SK-N-SH (cell line): ENCODE measurements around the gene FGD4. TPM values are rescaled to one million over a fixed set of nuclear protein-coding genes. Genes with fewer than 3 reads are reported as not detected.

Experiments used
- CTCF ChIA-PET: fragments of 300-600, 350-600 bp; formaldehyde crosslinking; extraction: SDS; loops from one replicate; lab custom pipeline; 2021; lab: Yijun Ruan, JAX
- POLR2A ChIA-PET: fragments of 350-600 bp; sonication (Branson Sonifier 250); formaldehyde crosslinking; extraction: SDS; loops from one replicate; lab custom pipeline; 2020; ENCODE audit warnings: antibody characterized with exemption, inconsistent platforms; lab: Yijun Ruan, JAX
- DNase-seq: peaks from one replicate; pipeline ENCODE4 v3.0.0; 2012
- H2AFZ ChIP-seq: fragments of 200-600 bp; sonication (generic); 2 replicates; pipeline ENCODE4 v1.8.1; 2016; ENCODE audit warnings: antibody characterized with exemption, mild to moderate bottlenecking, low read depth
- H3F3A ChIP-seq: fragments of 200-600 bp; sonication (generic); replicated peaks from 2 replicates; pipeline ENCODE3; 2016; ENCODE audit warnings: antibody characterized with exemption, mild to moderate bottlenecking; ENCODE audit not compliant: insufficient read depth
- H3K27ac ChIP-seq, 2 experiments: fragments of 200-500 bp in 1 of 2; fragments of 200-600 bp in 1 of 2; sonication (Bioruptor generic) in 1 of 2; sonication (generic), shearing (Covaris generic) in 1 of 2; 2 replicates each; pipeline versions ENCODE4 v1.5.1 to v1.6.1; 2014 to 2016; ENCODE audit warnings: low read depth in 2 of 2, inconsistent platforms in 1 of 2, low read length in 1 of 2, mild to moderate bottlenecking in 1 of 2, mixed read lengths in 1 of 2
- H3K27me3 ChIP-seq: fragments of 200-600 bp; sonication (generic), shearing (Covaris generic); 2 replicates; pipeline ENCODE4 v1.6.1; 2016; ENCODE audit warnings: mixed run types; ENCODE audit not compliant: insufficient read depth
- H3K36me3 ChIP-seq, 2 experiments: fragments of 200-500 bp in 1 of 2; fragments of 200-600 bp in 1 of 2; sonication (Bioruptor generic) in 1 of 2; sonication (generic) in 1 of 2; replicated peaks in 1 of 2; 2 replicates each; pipeline versions ENCODE3 to v1.5.1; 2014 to 2016; ENCODE audit warnings: low read length in 1 of 2, mild to moderate bottlenecking in 1 of 2; ENCODE audit not compliant: insufficient read depth in 2 of 2, control insufficient read depth in 1 of 2
- H3K4me1 ChIP-seq, 2 experiments: fragments of 200-500 bp in 1 of 2; fragments of 200-600 bp in 1 of 2; sonication (Bioruptor generic) in 1 of 2; sonication (generic), shearing (Covaris generic) in 1 of 2; 2 replicates each; pipeline versions ENCODE4 v1.5.1 to v1.6.1; 2014 to 2016; ENCODE audit warnings: low read depth in 1 of 2, low read length in 1 of 2, mixed run types in 1 of 2; ENCODE audit not compliant: insufficient read depth in 2 of 2, control insufficient read depth in 1 of 2
- H3K4me2 ChIP-seq: fragments of 200-600 bp; sonication (generic), shearing (Covaris generic); 2 replicates; pipeline ENCODE4 v1.6.1; 2017; ENCODE audit warnings: mixed run types
- H3K4me3 ChIP-seq, 2 experiments: fragments of 200-500 bp in 1 of 2; fragments of 200-600 bp in 1 of 2; sonication (Bioruptor generic) in 1 of 2; sonication (generic), shearing (Covaris generic) in 1 of 2; 2 replicates each; pipeline versions ENCODE4 v1.5.1 to v1.8.1; 2014 to 2016; ENCODE audit warnings: low read depth in 2 of 2, inconsistent platforms in 1 of 2, low read length in 1 of 2, mild to moderate bottlenecking in 1 of 2, mixed read lengths in 1 of 2, moderate library complexity in 1 of 2
- H3K79me2 ChIP-seq: fragments of 200-600 bp; sonication (generic); 2 replicates; pipeline ENCODE4 v1.8.1; 2017; ENCODE audit warnings: mild to moderate bottlenecking; ENCODE audit not compliant: insufficient read depth
- H3K9ac ChIP-seq: fragments of 200-600 bp; sonication (generic); 2 replicates; pipeline ENCODE4 v1.6.1; 2017; ENCODE audit warnings: mixed run types
- H3K9me2 ChIP-seq: fragments of 200-600 bp; sonication (generic); 2 replicates; pipeline ENCODE4 v1.6.1; 2017; ENCODE audit warnings: mixed run types
- H3K9me3 ChIP-seq: fragments of 200-600 bp; sonication (generic); 2 replicates; pipeline ENCODE4 v1.6.1; 2017; ENCODE audit warnings: mixed run types, mild to moderate bottlenecking, moderate library complexity
- H4K20me1 ChIP-seq: fragments of 200-600 bp; sonication (generic); 2 replicates; pipeline ENCODE4 v1.6.1; 2017; ENCODE audit warnings: mild to moderate bottlenecking, mixed run types; ENCODE audit not compliant: insufficient read depth
- CTCF ChIP-seq: fragments of 200-600 bp; sonication (generic); IDR thresholded peaks from 2 replicates; pipeline ENCODE4 v1.6.1; 2017; ENCODE audit warnings: antibody characterized with exemption, mild to moderate bottlenecking, moderate library complexity
- EP300 ChIP-seq, 2 experiments: IDR thresholded peaks; 2 replicates each; pipeline versions ENCODE4 v1.4.0 to v1.6.1; 2012; ENCODE audit warnings: borderline replicate concordance in 1 of 2, low read depth in 1 of 2, low read length in 1 of 2
- FOSL2 ChIP-seq: IDR thresholded peaks from 2 replicates; pipeline ENCODE4 v1.4.0; 2012; ENCODE audit warnings: low read depth, mild to moderate bottlenecking, moderate library complexity, borderline replicate concordance
- GABPA ChIP-seq: IDR thresholded peaks from 2 replicates; pipeline ENCODE4 v1.4.0; 2012; ENCODE audit warnings: low read depth, mild to moderate bottlenecking
- MEF2A ChIP-seq: IDR thresholded peaks from 2 replicates; pipeline ENCODE4 v1.4.0; 2012; ENCODE audit warnings: low read depth, borderline replicate concordance
- NRF1 ChIP-seq: IDR thresholded peaks from 2 replicates; pipeline ENCODE4 v1.6.1; 2012; ENCODE audit warnings: low read depth, mild to moderate bottlenecking, low read length
- POLR2AphosphoS5 ChIP-seq: IDR thresholded peaks from 2 replicates; pipeline ENCODE4 v1.6.1; 2012; ENCODE audit warnings: low read depth, low read length
- RAD21 ChIP-seq: IDR thresholded peaks from 2 replicates; pipeline ENCODE4 v1.6.1; 2012; ENCODE audit warnings: mild to moderate bottlenecking, low read length
- RXRA ChIP-seq: IDR thresholded peaks from 2 replicates; pipeline ENCODE4 v1.4.0; 2012; ENCODE audit warnings: low read depth, mild to moderate bottlenecking, borderline replicate concordance
- SMC3 ChIP-seq: IDR thresholded peaks from 2 replicates; pipeline ENCODE4 v1.6.1; 2012; ENCODE audit warnings: low read depth, low read length, improper control_type of control experiment
- USF2 ChIP-seq: fragments of 150-350 bp; IDR thresholded peaks from 2 replicates; pipeline ENCODE4 v1.6.1; 2017; ENCODE audit warnings: antibody characterized with exemption, low read length, low read depth, borderline replicate concordance
- YY1 ChIP-seq: IDR thresholded peaks from 2 replicates; pipeline ENCODE4 v1.4.0; 2012; ENCODE audit warnings: low read depth, mild to moderate bottlenecking
- ZBTB33 ChIP-seq: IDR thresholded peaks from 2 replicates; pipeline ENCODE4 v1.4.0; 2012; ENCODE audit warnings: low read depth, borderline replicate concordance
- WGBS: methylation state at CpG from one replicate; pipeline ENCODE4 v1.1.6; 2017; ENCODE audit warnings: low lambda C conversion rate; 5-methylcytosine and 5-hydroxymethylcytosine counted together
- polyA plus RNA-seq, 3 experiments: library from polyadenylated mRNA; depleted of rRNA; stranded (reverse); fragments of >200 nt; gene quantifications; 2 replicates each; pipeline ENCODE4 v1.2.3, GENCODE V29; 2012

The FGD4 gene
- polyA plus RNA-seq, 1 of the 3 experiments (the other 2 are of a cell fraction): 0.26 TPM

GRCh38 chr12:32605326-32606095 is 206.2 kb downstream of the FGD4 start:
- no peaks in the 10 kb centered on the region for H3K9me3 ChIP-seq
- TF ChIP-seq USF2 (no peak), RXRA (no peak), ZBTB33 (no peak), YY1 (no peak), EP300 (IDR thresholded peaks at IDR 0.05; ENCODE audit: borderline replicate concordance in 1 of 2, low read depth in 1 of 2, low read length in 1 of 2) (no peak), NRF1 (no peak), RAD21 (no peak), POLR2AphosphoS5 (no peak), FOSL2 (no peak), SMC3 (no peak)
- peaks cover 0 to 8% of the 10 kb centered on the region in 2 experiments for H3K36me3 ChIP-seq
- no peaks in the 10 kb centered on the region for H3K27me3 ChIP-seq
- H3K4me1 ChIP-seq: no peaks in the 10 kb centered on the region
- H2AFZ ChIP-seq: no peak overlapping the region
- H3K27ac ChIP-seq: no peak overlapping the region
- H3F3A ChIP-seq: no peaks in the 10 kb centered on the region
- 95% methylated on average over 3 of the region's 3 CpGs for WGBS
- no peak for DNase-seq
- H3K79me2 ChIP-seq: no peaks in the 10 kb centered on the region
- H3K4me2 ChIP-seq: no peak overlapping the region
- H4K20me1 ChIP-seq: no peaks in the 10 kb centered on the region
- POLR2A ChIA-PET: no interaction called here
- CTCF ChIA-PET: interaction anchor here (0.8 to 1.3 kb wide), 3 partner anchors 9 to 150 kb away, joined by 3 to 4 read pairs (median 4); no protein-coding TSS in a partner anchor
- H3K9me2 ChIP-seq: no peaks in the 10 kb centered on the region
- no peak overlapping the region for H3K9ac ChIP-seq
- no peak overlapping the region for H3K4me3 ChIP-seq

GRCh38 chr12:32606443-32606842 is 207.1 kb downstream of the FGD4 start:
- no peaks in the 10 kb centered on the region for H4K20me1 ChIP-seq
- no peaks in the 10 kb centered on the region for H3K79me2 ChIP-seq
- H3K4me2 ChIP-seq: no peak overlapping the region
- no peaks in the 10 kb centered on the region for H3K4me1 ChIP-seq
- H2AFZ ChIP-seq: no peak overlapping the region
- no peak for DNase-seq
- TF ChIP-seq MEF2A (no peak), GABPA (no peak), ZBTB33 (no peak), CTCF (no peak), RAD21 (no peak)
- no peaks in the 10 kb centered on the region for H3K27me3 ChIP-seq
- CTCF ChIA-PET: interaction anchor here (1.0 to 1.3 kb wide), 2 partner anchors 66 to 151 kb away, joined by 4 read pairs; no protein-coding TSS in a partner anchor
- no peak overlapping the region for H3K27ac ChIP-seq
- H3K36me3 ChIP-seq: peaks cover 0 to 4% of the 10 kb centered on the region in 2 experiments
- POLR2A ChIA-PET: no interaction called here
- H3K4me3 ChIP-seq: no peak overlapping the region
- H3K9ac ChIP-seq: no peak overlapping the region
- H3F3A ChIP-seq: no peaks in the 10 kb centered on the region
- no peaks in the 10 kb centered on the region for H3K9me3 ChIP-seq
- no peaks in the 10 kb centered on the region for H3K9me2 ChIP-seq
- WGBS: 89% methylated on average over 2 of the region's 2 CpGs
